ENCODE data around the gene MAT1A. TPM values are rescaled to one million over a fixed set of nuclear protein-coding genes. Genes with fewer than 3 reads are reported as not detected.
"Not testable (repeated sequence)": the region's sequence is repeated elsewhere in the genome, so short reads cannot be mapped to it uniquely, and the experiment has no call there.

Gene MAT1A
- total RNA-seq, 1 experiment from 2014 or later: not detected

GRCh38 chr10:80265740-80266512, 23.5 kb downstream of the MAT1A start:
- Histone ChIP-seq H3K4me1 (replicated peaks) (no peaks in the 10 kb centered on the region), H3K27ac (no peak overlapping the region), H3K4me3 (no peak overlapping the region), H3K9me3 (replicated peaks) (no peaks in the 10 kb centered on the region), H3K36me3 (no peaks in the 10 kb centered on the region), H3K27me3 (replicated peaks) (peaks cover 3% of the 10 kb centered on the region; the same call in 1 of the 2 replicates)
- DNase-seq (ENCODE audit: low read depth in 1 of 2, low spot score in 2 of 2): no peak

- no peak overlapping the region for H3K4me3 ChIP-seq
- no peak for DNase-seq (ENCODE audit: low read depth in 1 of 2, low spot score in 2 of 2)
- peaks cover 3% of the 10 kb centered on the region; the same call in 1 of the 2 replicates for H3K27me3 ChIP-seq (replicated peaks)
- no peaks in the 10 kb centered on the region for H3K36me3 ChIP-seq
- no peaks in the 10 kb centered on the region for H3K4me1 ChIP-seq (replicated peaks)
- H3K9me3 ChIP-seq (replicated peaks): no peaks in the 10 kb centered on the region
- H3K27ac ChIP-seq: no peak overlapping the region
Observed at GRCh38 chr10:80264081-80265056, 25.1 kb downstream of the MAT1A start.

GRCh38 chr10:80261316-80262030, 28.0 kb downstream of the MAT1A start:
- Histone ChIP-seq H3K36me3 (no peaks in the 10 kb centered on the region), H3K4me3 (no peak overlapping the region), H3K4me1 (replicated peaks) (no peaks in the 10 kb centered on the region), H3K27me3 (replicated peaks) (peaks cover 3% of the 10 kb centered on the region; the same call in 1 of the 2 replicates), H3K9me3 (replicated peaks) (no peaks in the 10 kb centered on the region), H3K27ac (no peak overlapping the region)
- no peak for DNase-seq (ENCODE audit: low read depth in 1 of 2, low spot score in 2 of 2)

GRCh38 chr10:80260295-80261243, 28.9 kb downstream of the MAT1A start:
- no peaks in the 10 kb centered on the region for H3K9me3 ChIP-seq (replicated peaks)
- H3K27me3 ChIP-seq (replicated peaks): peaks cover 3% of the 10 kb centered on the region; the same call in 1 of the 2 replicates
- no peak overlapping the region for H3K4me3 ChIP-seq
- peak; percentile 28 to 51 for DNase-seq (ENCODE audit: low read depth in 1 of 2, low spot score in 2 of 2)
- H3K36me3 ChIP-seq: no peaks in the 10 kb centered on the region
- no peak overlapping the region for H3K27ac ChIP-seq
- no peaks in the 10 kb centered on the region for H3K4me1 ChIP-seq (replicated peaks)

- Histone ChIP-seq H3K4me1 (replicated peaks) (no peaks in the 10 kb centered on the region), H3K27me3 (replicated peaks) (peaks cover 3% of the 10 kb centered on the region; the same call in 1 of the 2 replicates), H3K9me3 (replicated peaks) (no peaks in the 10 kb centered on the region), H3K27ac (no peak overlapping the region), H3K4me3 (no peak overlapping the region), H3K36me3 (no peaks in the 10 kb centered on the region)
- DNase-seq (ENCODE audit: low read depth in 1 of 2, low spot score in 2 of 2): no peak
Observed at GRCh38 chr10:80259405-80259871, 30.0 kb downstream of the MAT1A start.

GRCh38 chr10:80256798-80257197, 32.7 kb downstream of the MAT1A start:
- DNase-seq (ENCODE audit: low read depth in 1 of 2, low spot score in 2 of 2); H3K27me3 ChIP-seq (replicated peaks); H3K27ac ChIP-seq; H3K4me3 ChIP-seq; H3K4me1 ChIP-seq (replicated peaks); H3K9me3 ChIP-seq (replicated peaks); H3K36me3 ChIP-seq: not testable (repeated sequence)

- H3K27ac ChIP-seq; H3K4me3 ChIP-seq; H3K4me1 ChIP-seq (replicated peaks); DNase-seq (ENCODE audit: low read depth in 1 of 2, low spot score in 2 of 2); H3K9me3 ChIP-seq (replicated peaks); H3K27me3 ChIP-seq (replicated peaks); H3K36me3 ChIP-seq: not testable (repeated sequence)
Observed at GRCh38 chr10:80254726-80255125, 34.7 kb downstream of the MAT1A start.

- not testable (repeated sequence) for H3K27me3 ChIP-seq (replicated peaks); H3K4me1 ChIP-seq (replicated peaks); DNase-seq (ENCODE audit: low read depth in 1 of 2, low spot score in 2 of 2); H3K4me3 ChIP-seq; H3K36me3 ChIP-seq; H3K27ac ChIP-seq; H3K9me3 ChIP-seq (replicated peaks)
Observed at GRCh38 chr10:80253963-80254271, 35.5 kb downstream of the MAT1A start.

- Histone ChIP-seq H3K4me1 (replicated peaks) (peaks cover 7% of the 10 kb centered on the region), H3K9me3 (replicated peaks) (no peaks in the 10 kb centered on the region), H3K36me3 (no peaks in the 10 kb centered on the region), H3K27ac (no peak overlapping the region), H3K27me3 (replicated peaks) (no peaks in the 10 kb centered on the region), H3K4me3 (no peak overlapping the region)
- DNase-seq (ENCODE audit: low read depth in 1 of 2, low spot score in 2 of 2): no peak
Observed at GRCh38 chr10:80253266-80253962, 36.0 kb downstream of the MAT1A start.

- DNase-seq (ENCODE audit: low read depth in 1 of 2, low spot score in 2 of 2): no peak
- Histone ChIP-seq H3K4me1 (replicated peaks) (peaks cover 7% of the 10 kb centered on the region), H3K4me3 (no peak overlapping the region), H3K27ac (no peak overlapping the region), H3K36me3 (no peaks in the 10 kb centered on the region), H3K27me3 (replicated peaks) (no peaks in the 10 kb centered on the region), H3K9me3 (replicated peaks) (no peaks in the 10 kb centered on the region)
Observed at GRCh38 chr10:80252296-80252887, 37.1 kb downstream of the MAT1A start.

- not testable (repeated sequence) for H3K36me3 ChIP-seq; H3K27me3 ChIP-seq (replicated peaks); H3K27ac ChIP-seq; DNase-seq (ENCODE audit: low read depth in 1 of 2, low spot score in 2 of 2); H3K4me3 ChIP-seq; H3K4me1 ChIP-seq (replicated peaks); H3K9me3 ChIP-seq (replicated peaks)
Observed at GRCh38 chr10:80251703-80252280, 37.7 kb downstream of the MAT1A start.

GRCh38 chr10:80250399-80250798, 39.1 kb downstream of the MAT1A start:
- H3K36me3 ChIP-seq; H3K4me3 ChIP-seq; H3K9me3 ChIP-seq (replicated peaks); H3K27ac ChIP-seq; H3K27me3 ChIP-seq (replicated peaks); H3K4me1 ChIP-seq (replicated peaks); DNase-seq (ENCODE audit: low read depth in 1 of 2, low spot score in 2 of 2): not testable (repeated sequence)
